ENCODE data around the gene ZNF324B.

DNA sequence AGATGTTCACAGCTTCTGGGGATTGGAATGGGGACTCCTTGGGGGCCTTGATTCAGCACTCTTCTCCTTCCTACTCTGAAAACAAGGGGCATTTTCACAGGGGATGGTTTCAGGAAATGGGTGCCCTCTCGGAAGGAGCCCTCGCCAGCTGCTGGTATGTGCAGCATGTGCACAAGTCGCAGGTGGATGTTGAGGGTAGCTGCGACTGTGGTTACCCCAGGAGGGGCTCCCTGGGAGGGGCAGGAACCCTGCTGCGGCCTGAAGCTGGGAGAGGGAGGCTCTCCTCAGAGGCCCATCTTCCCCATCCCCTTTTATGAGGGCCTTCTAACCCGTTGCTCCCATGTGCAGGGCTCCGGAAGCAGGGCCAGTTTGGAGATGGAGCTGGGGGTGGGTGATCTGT lies 30.9 kb downstream of the ZNF324B start:
- TF ChIP-seq ARNTL (CRISPR knock-in tag; IDR thresholded peaks at IDR 0.05; ENCODE audit: borderline replicate concordance, low read depth), result no peak
- TF ChIP-seq, protein P1, sequence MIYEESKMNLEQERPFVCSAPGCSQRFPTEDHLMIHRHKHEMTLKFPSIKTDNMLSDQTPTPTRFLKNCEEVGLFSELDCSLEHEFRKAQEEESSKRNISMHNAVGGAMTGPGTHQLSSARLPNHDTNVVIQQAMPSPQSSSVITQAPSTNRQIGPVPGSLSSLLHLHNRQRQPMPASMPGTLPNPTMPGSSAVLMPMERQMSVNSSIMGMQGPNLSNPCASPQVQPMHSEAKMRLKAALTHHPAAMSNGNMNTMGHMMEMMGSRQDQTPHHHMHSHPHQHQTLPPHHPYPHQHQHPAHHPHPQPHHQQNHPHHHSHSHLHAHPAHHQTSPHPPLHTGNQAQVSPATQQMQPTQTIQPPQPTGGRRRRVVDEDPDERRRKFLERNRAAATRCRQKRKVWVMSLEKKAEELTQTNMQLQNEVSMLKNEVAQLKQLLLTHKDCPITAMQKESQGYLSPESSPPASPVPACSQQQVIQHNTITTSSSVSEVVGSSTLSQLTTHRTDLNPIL (CRISPR knock-in tag; IDR thresholded peaks at IDR 0.05; ENCODE audit: low read depth), result no peak
- TF ChIP-seq ZNF8 (CRISPR knock-in tag; IDR thresholded peaks at IDR 0.05), result no peak
- TF ChIP-seq TOX (CRISPR knock-in tag; IDR thresholded peaks at IDR 0.05; ENCODE audit: borderline replicate concordance), result no peak
- no peak for TF ChIP-seq RARB (CRISPR knock-in tag; IDR thresholded peaks at IDR 0.05)
- TF ChIP-seq, protein P2, sequence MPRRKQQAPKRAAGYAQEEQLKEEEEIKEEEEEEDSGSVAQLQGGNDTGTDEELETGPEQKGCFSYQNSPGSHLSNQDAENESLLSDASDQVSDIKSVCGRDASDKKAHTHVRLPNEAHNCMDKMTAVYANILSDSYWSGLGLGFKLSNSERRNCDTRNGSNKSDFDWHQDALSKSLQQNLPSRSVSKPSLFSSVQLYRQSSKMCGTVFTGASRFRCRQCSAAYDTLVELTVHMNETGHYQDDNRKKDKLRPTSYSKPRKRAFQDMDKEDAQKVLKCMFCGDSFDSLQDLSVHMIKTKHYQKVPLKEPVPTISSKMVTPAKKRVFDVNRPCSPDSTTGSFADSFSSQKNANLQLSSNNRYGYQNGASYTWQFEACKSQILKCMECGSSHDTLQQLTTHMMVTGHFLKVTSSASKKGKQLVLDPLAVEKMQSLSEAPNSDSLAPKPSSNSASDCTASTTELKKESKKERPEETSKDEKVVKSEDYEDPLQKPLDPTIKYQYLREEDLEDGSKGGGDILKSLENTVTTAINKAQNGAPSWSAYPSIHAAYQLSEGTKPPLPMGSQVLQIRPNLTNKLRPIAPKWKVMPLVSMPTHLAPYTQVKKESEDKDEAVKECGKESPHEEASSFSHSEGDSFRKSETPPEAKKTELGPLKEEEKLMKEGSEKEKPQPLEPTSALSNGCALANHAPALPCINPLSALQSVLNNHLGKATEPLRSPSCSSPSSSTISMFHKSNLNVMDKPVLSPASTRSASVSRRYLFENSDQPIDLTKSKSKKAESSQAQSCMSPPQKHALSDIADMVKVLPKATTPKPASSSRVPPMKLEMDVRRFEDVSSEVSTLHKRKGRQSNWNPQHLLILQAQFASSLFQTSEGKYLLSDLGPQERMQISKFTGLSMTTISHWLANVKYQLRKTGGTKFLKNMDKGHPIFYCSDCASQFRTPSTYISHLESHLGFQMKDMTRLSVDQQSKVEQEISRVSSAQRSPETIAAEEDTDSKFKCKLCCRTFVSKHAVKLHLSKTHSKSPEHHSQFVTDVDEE (CRISPR knock-in tag; IDR thresholded peaks at IDR 0.05), result no peak
- TF ChIP-seq BACH2 (CRISPR knock-in tag; IDR thresholded peaks at IDR 0.05; ENCODE audit: borderline replicate concordance), result no peak
- TF ChIP-seq ESRRG (CRISPR knock-in tag; IDR thresholded peaks at IDR 0.05), result no peak
